ENCODE measurements around the gene STK38L. TPM values are rescaled to one million over a fixed set of nuclear protein-coding genes. Genes with fewer than 3 reads are reported as not detected.

STK38L gene
- total and polyA plus RNA-seq, 9 of the 15 experiments (the other 6 are each of a cell fraction or from before 2014, with no cell fraction given) = 2.6 to 10.7 (median 6.9) TPM

DNA sequence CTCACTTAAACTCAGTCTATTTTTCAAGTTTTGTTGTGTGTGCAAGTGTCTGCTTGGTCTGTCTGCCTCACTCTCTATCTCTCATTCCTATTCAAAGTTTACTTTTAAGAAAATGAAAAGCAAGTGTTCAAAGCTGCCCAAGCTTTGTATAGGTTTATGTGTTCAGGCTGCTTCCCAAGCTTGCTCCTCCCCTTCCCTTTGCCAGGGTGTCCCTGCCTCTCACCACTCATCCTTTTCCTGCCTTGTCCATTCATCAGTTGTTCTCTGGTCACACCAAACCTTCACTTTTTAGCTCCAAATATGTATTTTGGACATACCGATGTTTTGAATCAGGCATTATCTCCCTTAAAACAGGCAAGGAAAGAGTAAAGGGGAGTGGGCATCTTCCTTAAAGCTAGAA is 41.3 kb downstream of the STK38L start:
- TF ChIP-seq HBP1 (CRISPR knock-in tag; IDR thresholded peaks at IDR 0.05) (no peak), ZNF197 (CRISPR knock-in tag; IDR thresholded peaks at IDR 0.05; ENCODE audit: low read depth) (no peak), ZNF589 (CRISPR knock-in tag; IDR thresholded peaks at IDR 0.05; ENCODE audit: low read depth) (no peak), MBD2 (IDR thresholded peaks at IDR 0.05; ENCODE audit: borderline replicate concordance, low read depth) (no peak), BDP1 (IDR thresholded peaks at IDR 0.05; ENCODE audit: insufficient read depth, insufficient read length) (no peak), PHF8 (IDR thresholded peaks at IDR 0.05; ENCODE audit: borderline replicate concordance, low read length) (no peak), TEAD2 (tag; IDR thresholded peaks at IDR 0.05) (no peak), RBM22 (IDR thresholded peaks at IDR 0.05; ENCODE audit: low read depth, low read length, poor library complexity, severe bottlenecking) (no peak), FOXP1 (CRISPR knock-in tag; IDR thresholded peaks at IDR 0.05) (no peak), RBM14 (IDR thresholded peaks at IDR 0.05; ENCODE audit: borderline replicate concordance, insufficient read depth, low read depth, low read length) (no peak), FOS (IDR thresholded peaks at IDR 0.05; ENCODE audit: extremely low read depth, insufficient read length) (no peak), SP2 (IDR thresholded peaks at IDR 0.05; ENCODE audit: extremely low read depth, low read depth, low read length, poor library complexity, severe bottlenecking) (no peak), SAFB2 (IDR thresholded peaks at IDR 0.05; ENCODE audit: borderline replicate concordance, low read depth, low read length, severe bottlenecking) (no peak)
- ATAC-seq (no peak), DNase-seq (ENCODE audit: extremely low read depth in 1 of 4, low spot score in 3 of 4) (no peak), FAIRE-seq (no peak)
- ChIA-PET CTCF (ENCODE audit: low intra/inter-chr PET ratio) (no interaction called here), POLR2A (interaction anchor here (0.6 to 1.2 kb wide), 2 partner anchors 12 to 1566 kb away, joined by 3 read pairs; no protein-coding TSS in a partner anchor)
- no peak overlapping the region for H3K9ac ChIP-seq (ENCODE audit: insufficient read depth in 1 of 2, low read depth in 2 of 2, low read length in 2 of 2)
- WGBS (ENCODE audit: insufficient coverage, low coverage, missing lambda C conversion rate) = 19% methylated on average over 1 of the region's 1 CpG
- no peaks in the 10 kb centered on the region; a peak in 1 of 5 replicates for H3K27me3 ChIP-seq (ENCODE audit: control insufficient read depth in 2 of 2, insufficient read depth in 2 of 2, low read length in 2 of 2)
- H3K79me2 ChIP-seq (ENCODE audit: control insufficient read depth, insufficient read depth, low read length) = no peaks in the 10 kb centered on the region
- H3K36me3 ChIP-seq (ENCODE audit: control insufficient read depth, insufficient read depth, low read length) = no peaks in the 10 kb centered on the region
- H3K4me3 ChIP-seq = no peak overlapping the region
- H3K27ac ChIP-seq (ENCODE audit: extremely low read depth, low read depth, low read length) = no peak overlapping the region
- no peaks in the 10 kb centered on the region for H3K9me1 ChIP-seq (ENCODE audit: control insufficient read depth, insufficient read depth, low read length)
- in situ Hi-C loops (cut with MboI) (no loop called here), intact Hi-C loops (cut with micrococcal nuclease) (no loop called here)
- no peak overlapping the region for H2AFZ ChIP-seq (ENCODE audit: low read depth, low read length)
- H3K9me3 ChIP-seq (replicated peaks; ENCODE audit: control insufficient read depth, insufficient read depth, low read depth, low read length) = no peaks in the 10 kb centered on the region
- H3K4me1 ChIP-seq (replicated peaks in 1 of 2; ENCODE audit: control insufficient read depth in 2 of 2, insufficient read depth in 2 of 2, low read length in 2 of 2) = no peaks in the 10 kb centered on the region
- H3K4me2 ChIP-seq (ENCODE audit: insufficient read depth, low read length) = no peak overlapping the region
- no TSS peak for BruUV-seq (replicated peaks)
- H4K20me1 ChIP-seq (replicated peaks; ENCODE audit: control insufficient read depth, insufficient read depth, low read length) = peaks cover 2% of the 10 kb centered on the region; the same call in 1 of the 2 replicates

Data from K562 (cell line).